Activated CD4-positive, alpha-beta memory T cell treated with anti-CD3 and anti-CD28 coated beads, Interleukin-2, amount 10 ng/mL, durations not matched to agents 7 days and 5 days (primary cell): ENCODE results near the gene ZNF385B. TPM values are rescaled to one million over a fixed set of nuclear protein-coding genes. Genes with fewer than 3 reads are reported as not detected.

Experiments
- CTCF ChIA-PET: fragments of 350-600 bp; sonication (Branson Sonifier 250); formaldehyde crosslinking; loops from one replicate; lab custom pipeline; 2021; ENCODE audit warnings: antibody characterized with exemption, inconsistent platforms; lab: Charles Lee
- POLR2A ChIA-PET: fragments of 350-600 bp; sonication (Branson Sonifier 250); formaldehyde crosslinking; loops from one replicate; lab custom pipeline; 2021; ENCODE audit warnings: antibody characterized with exemption; lab: Charles Lee
- DNase-seq: peaks from one replicate; pipeline ENCODE4 v3.0.0-alpha.2; 2020
- H3K27ac Mint-ChIP-seq: one replicate; pipeline ENCODE4 v1.8.0; 2021; ENCODE audit warnings: mild to moderate bottlenecking, mixed read lengths
- H3K27me3 Mint-ChIP-seq: one replicate; pipeline ENCODE4 v1.8.0; 2021; ENCODE audit warnings: mixed read lengths
- H3K36me3 Mint-ChIP-seq: one replicate; pipeline ENCODE4 v1.8.0; 2021; ENCODE audit warnings: low read depth, mixed read lengths
- H3K4me1 Mint-ChIP-seq: one replicate; pipeline ENCODE4 v1.8.0; 2021; ENCODE audit warnings: mixed read lengths
- H3K4me3 Mint-ChIP-seq: one replicate; pipeline ENCODE4 v1.8.0; 2021; ENCODE audit warnings: mild to moderate bottlenecking, mixed read lengths
- H3K9me3 Mint-ChIP-seq: one replicate; pipeline ENCODE4 v1.8.0; 2021; ENCODE audit warnings: mixed read lengths
- total RNA-seq, 2 experiments: library from RNA; stranded (reverse); gene quantifications; one replicate each; pipeline ENCODE4 v1.2.3, GENCODE V29; 2021

The ZNF385B gene
- total RNA-seq, 2 experiments from 2014 or later = not detected

DNA sequence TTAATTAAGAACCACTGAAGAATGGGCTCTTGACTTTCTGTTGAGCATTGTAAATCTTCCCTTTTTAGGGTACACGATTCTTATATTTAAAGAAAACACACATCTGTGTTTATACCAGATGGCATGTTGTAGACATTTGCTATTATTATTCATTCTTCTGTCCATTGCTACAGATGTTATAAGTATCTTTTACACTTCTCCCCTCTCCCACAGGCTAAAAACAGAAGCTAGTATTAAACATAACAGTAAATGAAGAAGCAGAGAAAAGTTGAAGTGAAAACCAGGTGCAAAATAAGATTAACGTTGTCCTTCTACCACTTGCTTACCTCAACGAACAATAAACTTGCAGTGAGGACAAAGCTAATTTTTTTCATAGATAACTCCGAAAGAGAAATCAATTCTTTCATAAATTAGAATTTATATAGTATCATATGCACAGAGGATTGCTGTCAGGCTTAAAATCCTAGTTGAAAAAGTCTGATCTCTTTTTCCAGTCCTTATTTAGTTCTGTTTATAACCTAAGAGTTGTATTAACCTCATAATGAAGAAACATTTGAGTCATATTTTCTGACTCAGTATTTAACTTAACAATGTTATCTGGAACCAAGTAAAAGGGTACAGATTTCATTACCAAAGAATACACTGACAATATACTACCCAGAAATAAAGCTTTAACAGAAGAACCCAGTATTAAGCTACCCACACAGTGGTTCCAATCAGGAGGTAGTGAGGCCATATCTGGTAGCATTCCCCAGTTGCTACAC, 16.4 kb upstream of the ZNF385B start:
- H3K36me3 Mint-ChIP-seq = no peaks in the 10 kb centered on the region
- H3K4me3 Mint-ChIP-seq = no peak overlapping the region
- DNase-seq = no peak
- H3K27ac Mint-ChIP-seq = no peak overlapping the region
- H3K4me1 Mint-ChIP-seq = no peaks in the 10 kb centered on the region
- H3K27me3 Mint-ChIP-seq = peaks cover 11% of the 10 kb centered on the region
- no peaks in the 10 kb centered on the region for H3K9me3 Mint-ChIP-seq
- CTCF ChIA-PET = no interaction called here
- POLR2A ChIA-PET = no interaction called here

DNA sequence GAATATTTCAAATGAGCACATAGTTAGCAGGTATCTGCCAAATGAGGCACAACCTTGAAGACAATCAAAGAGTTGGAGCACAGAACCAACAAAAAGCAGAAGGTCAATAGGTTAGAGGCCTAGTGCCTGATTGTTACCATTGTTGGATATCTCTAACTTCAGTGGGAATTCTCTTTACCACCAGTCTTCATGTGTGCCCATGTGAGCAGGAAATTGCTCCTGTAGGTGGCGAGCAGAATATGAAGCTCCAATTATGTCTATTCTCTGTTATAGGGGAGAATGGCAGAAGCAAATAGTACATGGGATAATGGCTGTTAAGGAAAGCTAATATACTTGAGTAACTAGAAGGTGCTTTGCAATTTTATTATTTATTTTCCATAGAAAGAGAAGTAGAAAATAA, 14.9 kb upstream of the ZNF385B start:
- Mint-ChIP-seq H3K9me3 (no peaks in the 10 kb centered on the region), H3K36me3 (no peaks in the 10 kb centered on the region), H3K27me3 (peaks cover 15% of the 10 kb centered on the region), H3K4me3 (no peak overlapping the region), H3K27ac (no peak overlapping the region), H3K4me1 (no peaks in the 10 kb centered on the region)
- DNase-seq = no peak
- CTCF ChIA-PET = no interaction called here
- POLR2A ChIA-PET = no interaction called here

DNA sequence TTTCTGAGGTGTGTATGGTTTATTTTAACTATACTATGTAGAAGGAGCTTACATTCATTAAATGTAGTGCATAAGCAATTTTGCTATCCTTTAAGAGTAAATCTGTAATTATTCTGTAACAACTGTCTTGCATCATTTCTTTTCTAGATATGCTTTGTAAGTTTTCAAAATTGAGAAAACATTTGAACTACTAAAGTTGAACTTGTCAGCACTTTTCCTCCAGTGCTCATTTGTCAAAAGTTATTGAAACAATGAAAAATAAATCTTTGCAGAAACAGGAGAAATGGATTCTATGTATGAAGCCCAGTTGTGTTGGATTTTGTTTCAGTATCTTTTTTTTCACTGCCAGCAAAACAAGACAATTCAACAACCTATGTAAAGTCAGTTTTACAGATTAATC, 14.5 kb upstream of the ZNF385B start:
- no peak overlapping the region for H3K4me3 Mint-ChIP-seq
- no peaks in the 10 kb centered on the region for H3K4me1 Mint-ChIP-seq
- H3K27me3 Mint-ChIP-seq = peaks cover 15% of the 10 kb centered on the region
- CTCF ChIA-PET = no interaction called here
- no peak for DNase-seq
- no peaks in the 10 kb centered on the region for H3K9me3 Mint-ChIP-seq
- POLR2A ChIA-PET = no interaction called here
- H3K27ac Mint-ChIP-seq = no peak overlapping the region
- no peaks in the 10 kb centered on the region for H3K36me3 Mint-ChIP-seq

DNA sequence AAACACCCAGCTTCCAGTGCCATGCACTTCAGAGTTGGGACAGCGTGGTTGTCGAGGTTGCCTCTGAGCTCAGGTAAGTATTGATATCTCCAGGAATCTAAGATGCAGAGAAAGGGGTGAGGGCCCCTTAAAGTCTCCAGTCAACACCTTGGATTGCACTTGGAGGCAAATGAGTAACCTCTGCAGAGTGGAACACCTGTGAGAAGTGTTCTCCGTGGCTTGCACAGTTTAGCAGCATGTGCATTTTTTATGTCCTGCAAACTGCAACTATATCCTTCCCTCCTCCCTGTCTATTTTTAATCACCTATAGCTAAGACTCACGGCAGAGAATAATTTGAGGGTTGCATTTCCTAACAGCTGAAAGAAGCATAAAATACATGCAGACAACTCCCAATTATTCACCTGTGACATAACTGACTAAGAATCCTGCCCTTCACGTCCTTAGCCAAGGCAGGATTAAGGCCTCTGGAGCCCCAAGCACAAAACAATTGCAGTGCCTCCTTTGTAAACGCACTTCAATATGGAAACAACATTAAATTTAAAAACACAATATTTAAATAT, 1.6 kb upstream of the ZNF385B start:
- H3K27me3 Mint-ChIP-seq = peaks cover 58% of the 10 kb centered on the region
- DNase-seq = no peak
- no peaks in the 10 kb centered on the region for H3K36me3 Mint-ChIP-seq
- ChIA-PET CTCF (interaction anchor here (1.0 kb wide), 1 partner anchor 12 kb away, joined by 3 read pairs; no protein-coding TSS in a partner anchor), POLR2A (no interaction called here)
- H3K4me1 Mint-ChIP-seq = peaks cover 13% of the 10 kb centered on the region
- H3K9me3 Mint-ChIP-seq = no peaks in the 10 kb centered on the region
- H3K27ac Mint-ChIP-seq = no peak overlapping the region
- no peak overlapping the region for H3K4me3 Mint-ChIP-seq

DNA sequence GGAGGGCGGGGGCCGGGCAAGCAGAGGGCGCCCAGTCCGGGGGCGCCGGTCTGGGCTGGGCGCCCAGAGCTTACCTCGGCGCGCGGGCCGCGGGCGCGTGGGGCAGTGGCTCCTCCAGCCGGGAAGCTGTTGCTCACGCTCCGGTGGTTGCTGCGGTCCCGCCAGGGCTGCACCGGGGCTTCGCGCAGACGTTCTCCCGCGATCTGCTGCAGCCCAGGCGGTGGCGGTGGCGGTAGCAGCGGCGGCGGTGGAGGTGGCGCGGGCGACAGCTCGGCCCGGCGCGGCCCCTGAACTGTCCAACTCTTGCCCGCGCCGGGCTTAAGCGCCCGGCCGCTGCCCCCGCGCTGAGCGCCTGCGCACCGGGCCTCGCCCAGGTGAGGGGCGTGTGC, 391 bp downstream of the ZNF385B start:
- Mint-ChIP-seq H3K36me3 (no peaks in the 10 kb centered on the region), H3K27ac (no peak overlapping the region), H3K4me1 (peaks cover 13% of the 10 kb centered on the region), H3K27me3 (peaks cover 72% of the 10 kb centered on the region), H3K4me3 (no peak overlapping the region), H3K9me3 (no peaks in the 10 kb centered on the region)
- no peak for DNase-seq
- POLR2A ChIA-PET = no interaction called here
- CTCF ChIA-PET = no interaction called here

DNA sequence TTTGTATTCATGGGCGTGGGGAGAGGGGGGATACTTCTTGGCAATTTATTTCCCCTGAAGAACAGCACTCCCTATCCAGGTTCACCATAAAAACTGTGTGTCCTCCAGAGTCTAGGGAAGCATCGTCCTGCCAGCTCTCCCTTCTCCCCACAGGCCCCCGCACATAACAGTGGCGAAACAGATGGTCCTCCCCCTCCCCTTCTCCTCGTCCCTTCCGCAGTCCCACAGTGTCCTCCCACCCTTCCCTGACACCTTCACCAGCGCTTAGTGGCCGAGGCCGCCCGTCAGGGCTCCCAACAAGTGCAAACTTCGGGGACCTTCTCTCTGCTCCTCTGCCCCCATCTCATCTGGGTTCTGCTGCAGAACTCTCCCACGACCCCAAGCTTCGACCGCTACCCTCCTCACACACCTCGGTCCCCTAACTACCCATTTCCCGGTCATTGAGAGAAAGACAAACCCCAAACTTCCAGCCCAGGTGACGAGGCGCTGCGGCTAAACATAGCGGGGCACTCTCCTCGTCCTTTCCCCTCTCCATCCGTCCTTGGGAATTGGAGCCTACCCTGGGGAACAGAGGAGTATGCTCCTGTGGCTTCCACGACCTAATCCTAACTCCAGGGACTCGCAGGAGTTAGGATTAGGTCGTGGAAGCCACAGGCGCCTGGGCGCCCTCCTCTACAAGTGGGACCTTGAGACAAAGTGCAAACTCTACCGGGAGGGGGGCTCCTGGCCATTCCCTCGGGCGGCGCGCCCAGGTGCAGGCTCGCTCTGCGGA, 971 bp downstream of the ZNF385B start:
- H3K4me1 Mint-ChIP-seq = peaks cover 13% of the 10 kb centered on the region
- peaks cover 72% of the 10 kb centered on the region for H3K27me3 Mint-ChIP-seq
- H3K4me3 Mint-ChIP-seq = no peak overlapping the region
- H3K9me3 Mint-ChIP-seq = no peaks in the 10 kb centered on the region
- CTCF ChIA-PET = no interaction called here
- DNase-seq = no peak
- no peaks in the 10 kb centered on the region for H3K36me3 Mint-ChIP-seq
- POLR2A ChIA-PET = no interaction called here
- H3K27ac Mint-ChIP-seq = no peak overlapping the region

DNA sequence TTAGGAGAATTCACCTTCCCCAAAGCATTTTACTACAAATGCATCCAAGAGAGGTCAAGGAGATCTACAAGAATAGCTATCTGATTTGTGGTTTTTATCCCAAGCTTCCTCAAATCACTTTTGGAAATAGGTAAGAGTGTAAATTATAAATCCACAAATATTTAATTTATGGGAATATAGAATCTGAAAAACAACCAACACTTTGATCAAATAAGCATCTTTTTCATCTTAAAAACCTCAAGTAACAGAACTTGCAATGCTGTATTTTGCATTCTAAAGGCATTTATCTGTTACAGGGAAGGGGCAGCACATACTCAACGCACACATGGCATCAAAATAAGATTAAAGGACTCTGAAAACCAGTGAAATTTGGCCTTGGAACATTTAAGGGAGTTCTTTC, 1.9 kb downstream of the ZNF385B start:
- DNase-seq = no peak
- ChIA-PET CTCF (no interaction called here), POLR2A (no interaction called here)
- H3K27ac Mint-ChIP-seq = no peak overlapping the region
- no peaks in the 10 kb centered on the region for H3K9me3 Mint-ChIP-seq
- H3K4me3 Mint-ChIP-seq = no peak overlapping the region
- H3K27me3 Mint-ChIP-seq = peaks cover 69% of the 10 kb centered on the region
- H3K4me1 Mint-ChIP-seq = peaks cover 13% of the 10 kb centered on the region
- no peaks in the 10 kb centered on the region for H3K36me3 Mint-ChIP-seq

DNA sequence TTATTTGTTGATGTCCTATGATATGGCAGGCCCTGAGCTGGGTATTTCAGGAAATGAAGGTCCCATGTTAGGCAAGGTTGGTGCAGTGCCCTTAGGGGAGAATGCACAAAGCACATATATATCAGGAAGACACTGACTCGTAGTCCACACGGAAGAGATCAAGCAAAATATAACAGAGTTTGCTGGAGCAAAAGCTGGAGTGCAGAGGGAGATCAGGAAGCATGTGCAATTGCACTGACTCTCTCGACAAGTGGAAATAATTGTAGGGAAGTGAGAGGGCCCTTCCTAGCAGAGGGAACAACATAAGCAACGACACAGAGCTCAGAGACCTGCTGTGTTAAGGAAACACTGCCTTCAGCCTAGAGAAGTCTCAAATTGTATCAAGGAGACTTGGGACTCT, 4.2 kb downstream of the ZNF385B start:
- H3K27me3 Mint-ChIP-seq = peaks cover 47% of the 10 kb centered on the region
- ChIA-PET CTCF (no interaction called here), POLR2A (no interaction called here)
- peaks cover 13% of the 10 kb centered on the region for H3K4me1 Mint-ChIP-seq
- H3K9me3 Mint-ChIP-seq = no peaks in the 10 kb centered on the region
- no peak overlapping the region for H3K27ac Mint-ChIP-seq
- DNase-seq = no peak
- H3K4me3 Mint-ChIP-seq = no peak overlapping the region
- H3K36me3 Mint-ChIP-seq = no peaks in the 10 kb centered on the region

DNA sequence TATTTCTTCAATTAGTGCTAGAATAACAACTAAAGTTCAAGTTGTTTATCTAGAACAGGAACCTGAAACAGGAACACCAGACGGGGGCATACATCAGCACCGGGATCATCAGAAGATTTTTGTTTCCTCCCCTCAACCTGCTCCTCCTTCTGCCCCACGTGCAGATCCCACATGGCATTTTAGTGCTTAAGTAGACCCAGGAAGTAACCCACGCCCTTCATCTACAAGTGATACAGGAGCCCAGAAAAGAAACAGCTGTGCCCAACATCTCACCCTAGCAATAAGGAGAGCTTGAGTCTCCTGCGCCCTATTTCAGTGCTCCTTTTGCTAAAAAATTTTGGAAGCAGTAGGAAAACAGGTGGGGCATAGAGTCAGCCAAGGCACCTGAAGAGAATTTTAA, 5.2 kb downstream of the ZNF385B start:
- POLR2A ChIA-PET = no interaction called here
- CTCF ChIA-PET = no interaction called here

DNA sequence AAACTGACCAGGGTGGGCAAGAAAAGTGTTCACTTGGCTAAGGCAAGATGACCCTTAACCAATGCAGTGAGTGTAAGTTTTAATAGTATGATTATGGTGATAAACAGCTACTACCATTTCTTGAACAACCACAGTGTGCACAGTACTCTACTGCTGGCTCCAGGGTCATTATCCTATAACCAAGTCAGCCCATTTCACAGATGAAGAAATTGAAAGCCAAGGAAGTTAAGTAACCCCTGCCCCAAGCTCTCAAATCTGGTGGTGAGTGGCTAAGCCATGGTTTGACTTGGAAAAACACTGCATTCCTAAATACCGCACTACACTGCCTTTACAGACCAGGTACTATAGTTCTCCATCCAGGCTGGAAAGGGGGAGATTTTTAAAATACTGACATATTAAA, 5.7 kb downstream of the ZNF385B start:
- ChIA-PET CTCF (no interaction called here), POLR2A (no interaction called here)
- DNase-seq = no peak
- Mint-ChIP-seq H3K4me3 (no peak overlapping the region), H3K36me3 (no peaks in the 10 kb centered on the region), H3K27ac (no peak overlapping the region), H3K27me3 (peaks cover 39% of the 10 kb centered on the region), H3K9me3 (no peaks in the 10 kb centered on the region), H3K4me1 (peaks cover 6% of the 10 kb centered on the region)

More for the DNA sequence above, 5.2 kb downstream of the ZNF385B start:
- Mint-ChIP-seq H3K27me3 (peaks cover 39% of the 10 kb centered on the region), H3K27ac (no peak overlapping the region), H3K4me1 (peaks cover 6% of the 10 kb centered on the region), H3K36me3 (no peaks in the 10 kb centered on the region), H3K4me3 (no peak overlapping the region), H3K9me3 (no peaks in the 10 kb centered on the region)
- no peak for DNase-seq

DNA sequence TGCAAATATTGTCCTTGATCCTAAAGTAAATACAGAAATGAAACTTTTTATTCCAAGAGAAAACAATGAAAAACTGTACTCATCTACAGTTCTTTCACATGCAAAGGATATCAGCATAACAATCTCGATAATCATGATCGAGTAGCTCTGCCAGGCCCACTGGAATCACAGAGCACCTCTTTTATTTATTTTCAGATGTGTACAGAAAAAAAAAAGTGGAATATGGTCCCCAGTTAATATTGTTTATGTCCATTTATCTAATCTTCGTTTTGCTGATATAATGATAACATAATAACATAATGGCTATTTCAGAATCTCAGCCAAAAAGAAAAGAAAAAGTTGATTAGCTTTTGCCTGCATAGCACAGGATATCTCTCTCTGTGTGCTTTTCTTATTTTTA, 6.5 kb downstream of the ZNF385B start:
- H3K27me3 Mint-ChIP-seq = peaks cover 31% of the 10 kb centered on the region
- H3K4me1 Mint-ChIP-seq = peaks cover under 1% of the 10 kb centered on the region
- ChIA-PET POLR2A (no interaction called here), CTCF (no interaction called here)
- no peak overlapping the region for H3K4me3 Mint-ChIP-seq
- no peak for DNase-seq
- no peaks in the 10 kb centered on the region for H3K9me3 Mint-ChIP-seq
- H3K27ac Mint-ChIP-seq = no peak overlapping the region
- no peaks in the 10 kb centered on the region for H3K36me3 Mint-ChIP-seq

DNA sequence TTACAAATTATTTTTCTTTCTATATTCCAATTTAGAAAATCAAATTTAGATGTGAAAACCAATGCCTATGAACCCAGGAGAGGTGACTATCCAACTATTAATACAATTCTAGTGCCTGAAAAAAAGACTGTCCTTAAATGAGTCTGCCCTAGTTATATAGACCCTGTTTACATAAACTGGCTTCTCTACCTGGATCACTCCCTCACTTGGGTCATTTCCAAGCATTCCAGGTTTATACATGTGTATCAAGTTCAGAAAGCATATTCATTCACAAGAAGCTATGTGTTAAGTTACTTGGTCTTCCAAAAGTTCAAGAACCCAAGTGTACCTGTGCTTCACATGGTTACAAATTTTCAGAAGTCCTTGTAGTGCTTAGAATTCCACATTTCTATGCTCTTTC, 8.3 kb downstream of the ZNF385B start:
- Mint-ChIP-seq H3K36me3 (no peaks in the 10 kb centered on the region), H3K4me1 (no peaks in the 10 kb centered on the region), H3K27ac (no peak overlapping the region), H3K4me3 (no peak overlapping the region), H3K9me3 (no peaks in the 10 kb centered on the region), H3K27me3 (peaks cover 15% of the 10 kb centered on the region)
- no peak for DNase-seq
- POLR2A ChIA-PET = no interaction called here
- CTCF ChIA-PET = no interaction called here

DNA sequence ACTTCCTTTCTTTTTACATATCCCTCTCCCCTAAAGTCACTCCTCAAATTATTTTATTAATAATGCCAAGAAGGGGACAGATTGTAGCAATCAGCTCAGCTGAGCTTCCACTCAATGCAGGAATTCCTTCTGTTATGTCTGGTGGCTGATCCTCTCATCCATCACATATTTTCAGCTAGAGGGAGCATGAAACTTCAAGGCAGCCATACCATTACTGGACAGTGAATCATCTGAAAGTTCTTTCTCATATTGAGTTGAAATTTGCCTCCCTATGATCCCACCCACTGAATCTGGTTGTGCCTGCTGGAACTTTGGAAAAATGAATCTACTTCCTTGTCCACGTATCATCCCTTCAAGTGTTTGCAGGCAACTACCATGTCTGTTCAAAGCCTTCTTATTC, 11.2 kb downstream of the ZNF385B start:
- H3K4me3 Mint-ChIP-seq = no peak overlapping the region
- H3K9me3 Mint-ChIP-seq = no peaks in the 10 kb centered on the region
- DNase-seq = no peak
- H3K36me3 Mint-ChIP-seq = no peaks in the 10 kb centered on the region
- ChIA-PET POLR2A (no interaction called here), CTCF (no interaction called here)
- no peaks in the 10 kb centered on the region for H3K27me3 Mint-ChIP-seq
- no peak overlapping the region for H3K27ac Mint-ChIP-seq
- H3K4me1 Mint-ChIP-seq = no peaks in the 10 kb centered on the region
